HUES48 (cell line): ENCODE data around the gene B4GALT6.
"Not testable (repeated sequence)": the region's sequence is repeated elsewhere in the genome, so short reads cannot be mapped to it uniquely, and the experiment has no call there.

Experiments
- H3K27ac ChIP-seq: one replicate; pipeline ENCODE4 v1.7.0; 2013; ENCODE audit warnings: low read depth, low read length, inconsistent platforms
- H3K27me3 ChIP-seq: 2 replicates; pipeline ENCODE4 v1.6.1; 2013; ENCODE audit warnings: mild to moderate bottlenecking, low read length; ENCODE audit not compliant: control insufficient read depth, insufficient read depth
- H3K36me3 ChIP-seq: 2 replicates; pipeline ENCODE4 v1.6.1; 2013; ENCODE audit warnings: low read length; ENCODE audit not compliant: control insufficient read depth, insufficient read depth
- H3K4me1 ChIP-seq: 2 replicates; pipeline ENCODE4 v1.6.1; 2013; ENCODE audit warnings: mild to moderate bottlenecking, low read length; ENCODE audit not compliant: control insufficient read depth, insufficient read depth
- H3K4me3 ChIP-seq: 2 replicates; pipeline ENCODE4 v1.5.1; 2013; ENCODE audit warnings: mild to moderate bottlenecking, low read depth, low read length
- H3K9ac ChIP-seq: 2 replicates; pipeline ENCODE4 v1.6.1; 2013; ENCODE audit warnings: mild to moderate bottlenecking, low read depth, low read length, moderate library complexity
- H3K9me3 ChIP-seq: 2 replicates; pipeline ENCODE4 v1.6.1; 2013; ENCODE audit warnings: low read length; ENCODE audit not compliant: control insufficient read depth, insufficient read depth

The B4GALT6 gene, protein sequence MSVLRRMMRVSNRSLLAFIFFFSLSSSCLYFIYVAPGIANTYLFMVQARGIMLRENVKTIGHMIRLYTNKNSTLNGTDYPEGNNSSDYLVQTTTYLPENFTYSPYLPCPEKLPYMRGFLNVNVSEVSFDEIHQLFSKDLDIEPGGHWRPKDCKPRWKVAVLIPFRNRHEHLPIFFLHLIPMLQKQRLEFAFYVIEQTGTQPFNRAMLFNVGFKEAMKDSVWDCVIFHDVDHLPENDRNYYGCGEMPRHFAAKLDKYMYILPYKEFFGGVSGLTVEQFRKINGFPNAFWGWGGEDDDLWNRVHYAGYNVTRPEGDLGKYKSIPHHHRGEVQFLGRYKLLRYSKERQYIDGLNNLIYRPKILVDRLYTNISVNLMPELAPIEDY

GRCh38 chr18:31684279-31685096 is at the start of gene B4GALT6:
TSS of gene B4GALT6 (minus strand) at chr18:31684581. CDS start at chr18:31684426, 155 bp downstream.
- peak within 1 kb of the TSS; percentile 88 for H3K27ac ChIP-seq

GRCh38 chr18:31731628-31732027 is 47.2 kb upstream of the B4GALT6 start:
- Histone ChIP-seq H3K9ac (no peak overlapping the region), H3K27me3 (no peaks in the 10 kb centered on the region), H3K9me3 (no peaks in the 10 kb centered on the region), H3K27ac (no peak overlapping the region), H3K4me1 (no peaks in the 10 kb centered on the region), H3K4me3 (no peak overlapping the region), H3K36me3 (no peaks in the 10 kb centered on the region)

More at GRCh38 chr18:31684279-31685096, at the start of gene B4GALT6:
- H3K4me1 ChIP-seq: peaks cover 48% of the 10 kb centered on the region
- H3K36me3 ChIP-seq: no peaks in the 10 kb centered on the region
- H3K9me3 ChIP-seq: no peaks in the 10 kb centered on the region
- H3K4me3 ChIP-seq: peak within 1 kb of the TSS; percentile 89
- H3K9ac ChIP-seq: peak within 1 kb of the TSS; percentile 72
- H3K27me3 ChIP-seq: no peaks in the 10 kb centered on the region

DNA sequence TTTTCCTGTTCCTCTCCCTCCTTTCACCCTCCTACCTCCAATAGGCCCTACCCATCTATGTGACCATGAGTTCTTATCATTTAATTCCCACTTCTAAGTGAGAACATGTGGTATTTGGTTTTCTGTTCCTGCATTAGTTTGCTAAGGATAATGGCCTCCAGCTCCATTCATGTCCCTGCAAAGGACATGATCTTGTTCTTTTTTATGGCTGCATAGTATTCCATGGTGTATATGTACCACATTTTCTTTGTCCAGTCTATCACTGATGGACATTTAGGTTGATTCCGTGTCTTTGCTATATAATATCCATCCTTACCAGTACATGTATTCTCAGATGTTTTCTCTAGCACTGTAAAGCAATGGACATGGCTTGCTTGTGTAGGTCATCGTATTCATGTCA is 44.8 kb upstream of the B4GALT6 start:
- H3K27ac ChIP-seq, H3K27me3 ChIP-seq, H3K9ac ChIP-seq, H3K36me3 ChIP-seq, H3K9me3 ChIP-seq, H3K4me3 ChIP-seq, H3K4me1 ChIP-seq: not testable (repeated sequence)

- no peak overlapping the region for H3K27ac ChIP-seq
- H3K9me3 ChIP-seq: no peaks in the 10 kb centered on the region
- H3K4me1 ChIP-seq: no peaks in the 10 kb centered on the region; the same call in 1 of the 2 replicates
- H3K36me3 ChIP-seq: no peaks in the 10 kb centered on the region
- H3K4me3 ChIP-seq: no peak overlapping the region
- no peak overlapping the region for H3K9ac ChIP-seq
- H3K27me3 ChIP-seq: no peaks in the 10 kb centered on the region
Observed at GRCh38 chr18:31723990-31724711, 39.8 kb upstream of the B4GALT6 start.

DNA sequence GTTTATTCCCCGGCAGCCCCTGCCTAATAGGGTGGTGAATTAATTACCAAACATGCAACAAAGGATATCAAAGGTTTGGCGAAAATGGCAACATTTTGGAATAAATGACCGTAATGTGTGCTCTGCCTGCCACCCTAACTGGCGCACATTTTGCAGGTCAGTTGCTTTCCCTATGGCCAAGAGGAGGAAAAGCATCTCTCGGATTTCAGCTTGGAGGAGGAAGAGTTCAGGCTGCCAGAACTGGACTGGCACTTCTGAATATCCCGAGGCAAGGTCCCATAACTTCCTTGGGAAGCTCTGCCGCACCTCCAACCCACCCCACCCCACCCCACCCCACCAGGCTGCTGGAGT is 39.2 kb upstream of the B4GALT6 start:
- no peaks in the 10 kb centered on the region; the same call in 1 of the 2 replicates for H3K4me1 ChIP-seq
- H3K27ac ChIP-seq: no peak overlapping the region
- H3K9me3 ChIP-seq: no peaks in the 10 kb centered on the region
- H3K4me3 ChIP-seq: no peak overlapping the region
- no peak overlapping the region for H3K9ac ChIP-seq
- no peaks in the 10 kb centered on the region for H3K36me3 ChIP-seq
- no peaks in the 10 kb centered on the region for H3K27me3 ChIP-seq

GRCh38 chr18:31722369-31722957 is 38.1 kb upstream of the B4GALT6 start:
- Histone ChIP-seq H3K9ac (no peak overlapping the region), H3K4me1 (no peaks in the 10 kb centered on the region; the same call in 1 of the 2 replicates), H3K9me3 (no peaks in the 10 kb centered on the region), H3K27me3 (no peaks in the 10 kb centered on the region), H3K4me3 (no peak overlapping the region), H3K27ac (no peak overlapping the region), H3K36me3 (no peaks in the 10 kb centered on the region)

GRCh38 chr18:31721601-31722000 is 37.2 kb upstream of the B4GALT6 start:
- H3K27ac ChIP-seq: no peak overlapping the region
- no peaks in the 10 kb centered on the region for H3K27me3 ChIP-seq
- H3K4me1 ChIP-seq: no peaks in the 10 kb centered on the region; the same call in 1 of the 2 replicates
- no peaks in the 10 kb centered on the region for H3K36me3 ChIP-seq
- no peak overlapping the region for H3K9ac ChIP-seq
- H3K9me3 ChIP-seq: no peaks in the 10 kb centered on the region
- H3K4me3 ChIP-seq: no peak overlapping the region

DNA sequence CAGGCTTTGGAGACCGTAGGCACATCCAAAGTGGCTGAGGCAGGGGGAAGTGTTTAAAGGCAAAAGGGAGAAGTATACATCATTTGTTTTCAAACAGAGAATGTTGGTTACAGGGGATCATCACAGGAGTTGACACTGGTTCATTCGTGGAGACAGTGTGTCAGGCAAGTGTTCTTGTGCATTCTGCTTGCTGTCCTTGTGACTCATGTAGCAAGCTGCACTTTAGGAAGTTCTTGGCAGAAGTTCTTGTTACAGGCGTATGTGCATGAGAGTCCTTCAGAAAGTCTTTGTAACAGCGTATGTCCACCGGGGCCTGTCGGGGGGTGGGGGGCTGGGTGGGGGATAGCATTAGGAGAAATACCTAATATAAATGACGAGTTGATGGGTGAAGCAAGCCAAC is 36.5 kb upstream of the B4GALT6 start:
- Histone ChIP-seq H3K27me3 (no peaks in the 10 kb centered on the region), H3K36me3 (no peaks in the 10 kb centered on the region), H3K4me1 (no peaks in the 10 kb centered on the region; the same call in 1 of the 2 replicates), H3K4me3 (no peak overlapping the region), H3K9ac (no peak overlapping the region), H3K9me3 (no peaks in the 10 kb centered on the region), H3K27ac (no peak overlapping the region)

DNA sequence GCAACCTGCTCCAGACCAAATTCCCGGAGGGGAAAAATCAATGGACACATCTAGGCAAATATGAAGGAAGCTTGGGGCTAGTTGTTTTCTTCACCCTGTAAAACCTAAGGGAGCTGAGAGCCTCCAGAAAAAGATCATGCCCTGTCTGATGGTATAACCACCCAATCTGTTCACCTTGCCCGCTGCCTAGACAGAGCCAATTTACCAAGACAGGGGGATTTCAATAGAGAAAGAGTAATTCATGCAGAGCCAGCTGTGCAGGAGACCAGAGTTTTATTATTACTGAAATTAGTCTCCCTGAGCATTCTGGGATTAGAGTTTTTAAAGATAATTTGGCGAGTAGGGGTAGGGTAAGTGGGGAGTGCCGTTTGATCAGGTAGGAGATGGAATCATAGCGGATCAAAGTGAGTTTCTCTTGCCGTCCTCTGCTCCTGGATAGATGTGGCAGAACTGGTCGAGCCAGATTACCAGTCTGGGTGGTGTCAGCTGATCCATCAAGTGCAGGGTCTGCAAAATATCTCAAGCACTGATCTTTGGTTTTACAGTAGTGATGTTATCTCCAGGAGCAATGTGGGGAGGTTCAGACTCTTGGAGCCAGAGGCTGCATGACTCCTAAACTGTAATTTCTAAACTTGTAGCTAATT is 35.1 kb upstream of the B4GALT6 start:
- H3K27me3 ChIP-seq: no peaks in the 10 kb centered on the region
- H3K4me3 ChIP-seq: no peak overlapping the region
- H3K27ac ChIP-seq: no peak overlapping the region
- H3K36me3 ChIP-seq: no peaks in the 10 kb centered on the region
- H3K9ac ChIP-seq: no peak overlapping the region
- no peaks in the 10 kb centered on the region; the same call in 1 of the 2 replicates for H3K4me1 ChIP-seq
- no peaks in the 10 kb centered on the region for H3K9me3 ChIP-seq

DNA sequence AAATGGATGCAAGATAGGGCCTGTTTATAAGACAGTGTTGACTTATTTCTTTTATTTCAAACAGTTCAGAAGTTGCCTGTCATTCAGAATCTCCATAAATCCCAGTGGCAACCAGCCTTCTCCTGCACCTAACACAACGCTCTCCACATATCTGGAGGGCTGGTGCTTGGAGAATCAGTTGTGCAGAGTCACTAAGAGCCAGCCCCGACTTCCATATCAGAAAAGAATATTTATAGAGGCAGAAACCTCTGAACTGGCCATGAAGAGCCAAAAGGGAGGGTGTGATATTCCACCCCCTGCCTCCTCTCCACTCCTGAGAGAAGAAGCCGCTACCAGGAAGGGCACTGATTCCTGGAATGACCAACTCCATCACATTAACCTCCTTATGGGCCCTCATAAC is 34.0 kb upstream of the B4GALT6 start:
- no peaks in the 10 kb centered on the region for H3K9me3 ChIP-seq
- no peaks in the 10 kb centered on the region for H3K36me3 ChIP-seq
- no peak overlapping the region for H3K9ac ChIP-seq
- no peaks in the 10 kb centered on the region; the same call in 1 of the 2 replicates for H3K4me1 ChIP-seq
- no peaks in the 10 kb centered on the region for H3K27me3 ChIP-seq
- H3K4me3 ChIP-seq: no peak overlapping the region
- H3K27ac ChIP-seq: no peak overlapping the region
